Measurements from ENCODE around the gene RINT1.
"Not testable (repeated sequence)": the region's sequence is repeated elsewhere in the genome, so short reads cannot be mapped to it uniquely, and the experiment has no call there.

The RINT1 gene

GRCh38 chr7:105531792-105532671, at the start of gene RINT1:
RINT1 (plus strand) TSS chr7:105532201; CDS start chr7:105532316, 115 bp downstream.
- peak; percentile 94 for DNase-seq (ENCODE audit: low spot score)

DNA sequence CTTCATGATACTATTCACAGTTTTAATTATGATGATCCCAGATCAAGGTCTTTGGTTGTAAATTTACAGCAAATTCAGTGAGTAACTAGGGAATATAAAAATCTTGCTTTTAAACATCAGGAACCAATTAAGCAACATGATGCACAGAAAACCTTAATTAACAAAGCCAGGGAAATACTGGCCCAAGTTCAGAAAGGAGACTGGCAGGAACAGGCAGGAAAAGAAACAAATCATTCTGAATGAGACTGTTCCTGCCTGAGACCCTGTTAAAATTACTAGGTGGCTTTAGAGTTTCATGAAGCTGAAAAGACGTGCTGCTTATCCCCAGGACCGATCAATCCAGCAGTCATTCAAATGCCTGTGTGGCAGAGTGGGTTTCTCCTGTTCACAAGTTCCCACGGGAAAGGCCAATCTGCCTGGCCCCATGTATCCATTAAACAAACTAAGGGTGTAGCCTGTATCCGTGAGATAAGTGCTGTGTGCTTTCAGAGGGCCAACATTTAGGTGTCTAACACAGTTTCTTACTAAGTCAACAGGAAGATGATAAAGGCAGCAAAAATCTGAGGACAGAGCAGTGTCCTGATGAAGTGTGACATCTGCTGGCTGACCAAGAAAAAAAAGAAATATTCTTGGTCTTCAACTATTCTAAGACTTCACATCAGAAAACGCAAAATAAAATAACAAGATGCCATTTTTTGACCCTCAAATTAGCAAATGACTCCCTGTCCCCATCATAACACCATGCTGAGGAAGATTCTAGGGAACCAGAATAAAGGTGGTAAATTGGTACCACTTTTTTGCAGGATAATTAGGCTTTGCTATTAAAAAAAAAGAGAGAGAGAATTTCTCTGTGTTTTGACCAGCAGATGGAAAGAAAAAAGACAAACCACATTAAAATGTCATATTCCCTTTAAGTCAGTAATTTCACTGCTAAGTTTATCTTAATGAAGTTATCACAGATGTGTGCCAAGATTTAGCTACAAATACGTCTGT, 44.1 kb upstream of the RINT1 start:
- no peak for DNase-seq (ENCODE audit: low spot score)

DNA sequence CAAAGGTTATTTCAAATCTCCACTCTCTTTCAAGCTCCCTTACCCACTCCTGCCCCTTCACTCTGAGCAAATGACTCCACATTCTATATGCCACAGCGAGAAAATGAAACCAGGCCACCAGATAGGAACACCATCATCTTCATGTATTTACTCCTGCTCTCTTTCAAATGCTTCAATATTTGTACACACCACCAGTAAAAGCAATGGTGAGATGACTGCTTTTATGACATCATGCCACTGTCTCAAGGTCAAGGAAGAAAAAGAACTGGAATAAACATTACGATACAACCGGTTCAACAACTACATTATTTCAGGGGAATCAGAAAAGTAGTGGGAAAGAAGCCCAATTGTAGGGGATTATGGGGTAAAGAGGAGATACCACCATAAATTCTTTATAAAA, 42.6 kb upstream of the RINT1 start:
- no peak for DNase-seq (ENCODE audit: low spot score)

- DNase-seq (ENCODE audit: low spot score), result no peak
Observed at GRCh38 chr7:105493196-105493922, 38.6 kb upstream of the RINT1 start.

DNA sequence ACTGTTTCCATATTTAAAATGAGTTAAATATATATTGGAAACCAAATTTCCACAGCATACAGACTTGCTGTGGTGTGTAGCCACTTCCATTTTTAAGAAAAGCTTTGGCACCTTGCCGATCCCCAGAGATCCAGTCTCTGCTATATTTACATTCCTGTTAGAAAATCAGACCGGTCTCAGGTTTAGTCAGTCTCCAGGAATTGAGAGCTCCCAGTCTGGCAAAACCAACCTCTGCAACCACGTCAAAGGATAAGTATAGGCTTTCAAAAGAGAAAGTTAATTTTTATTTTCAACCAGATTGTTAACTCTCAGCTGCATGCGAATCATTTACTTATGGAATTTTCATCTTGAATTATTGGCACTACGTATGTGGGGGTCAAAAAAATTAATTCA, 38.1 kb upstream of the RINT1 start:
- DNase-seq (ENCODE audit: low spot score), result no peak

DNA sequence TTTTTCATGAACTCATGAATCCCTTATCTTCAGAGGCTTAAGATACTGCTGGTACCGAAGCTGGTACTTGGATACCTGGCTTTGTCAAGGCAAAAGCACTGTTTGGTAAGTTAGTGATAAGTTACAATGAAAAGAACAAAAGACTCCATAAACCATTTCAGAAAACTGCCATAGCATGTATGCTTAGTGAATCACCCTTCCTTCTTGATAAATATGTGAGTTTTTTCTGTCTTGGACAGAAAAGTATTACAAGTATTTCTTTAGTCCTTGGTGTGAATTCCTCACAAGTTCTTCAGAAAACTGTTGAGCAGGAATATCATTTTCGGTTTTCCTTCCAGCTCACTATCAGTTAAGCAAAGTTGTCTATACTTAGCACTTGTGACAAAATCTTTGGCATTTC, 35.5 kb upstream of the RINT1 start:
- no peak for DNase-seq (ENCODE audit: low spot score)

DNA sequence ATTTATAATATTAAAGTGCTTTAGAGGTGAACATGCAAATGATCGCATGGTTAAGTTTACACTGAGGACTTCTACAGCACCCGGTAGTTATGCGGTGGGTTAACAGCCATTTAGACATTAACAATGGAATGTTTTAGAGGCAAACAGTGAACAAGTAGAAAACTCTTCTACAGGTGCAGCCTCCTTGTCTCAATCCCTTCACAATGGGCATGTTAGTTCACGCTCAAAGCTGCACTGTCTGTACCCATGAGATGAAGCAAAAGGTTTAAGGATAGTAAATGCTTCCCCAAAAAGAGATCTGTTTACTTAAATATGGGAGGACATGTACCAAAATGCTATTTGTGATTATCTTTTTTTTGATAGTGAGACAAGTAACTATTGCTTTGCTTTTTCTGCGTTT, 35.0 kb upstream of the RINT1 start:
- no peak for DNase-seq (ENCODE audit: low spot score)

GRCh38 chr7:105502173-105502572, 29.8 kb upstream of the RINT1 start:
- no peak for DNase-seq (ENCODE audit: low spot score)

DNA sequence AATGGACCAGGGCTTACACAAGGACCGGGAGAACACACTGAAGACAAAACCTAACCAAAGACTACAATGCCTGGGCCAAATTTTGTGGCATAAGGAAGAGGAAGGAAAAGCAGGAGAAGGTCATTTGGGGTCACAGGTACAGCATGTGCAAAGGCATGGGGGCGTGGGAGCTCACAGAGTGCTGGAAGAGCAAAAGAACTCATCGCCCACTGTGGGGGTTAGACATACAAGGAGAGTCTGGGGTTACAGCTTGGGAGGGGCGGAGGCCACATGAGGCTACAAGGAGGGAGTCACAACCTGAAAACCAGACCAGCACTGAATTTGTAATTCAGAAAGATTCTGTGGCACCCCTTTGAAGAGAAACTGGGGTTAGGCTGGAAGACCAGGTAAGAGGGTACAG, 19.6 kb upstream of the RINT1 start:
- DNase-seq (ENCODE audit: low spot score), result no peak

- DNase-seq (ENCODE audit: low spot score), result no peak
Observed at GRCh38 chr7:105512926-105513526, 19.0 kb upstream of the RINT1 start.

DNA sequence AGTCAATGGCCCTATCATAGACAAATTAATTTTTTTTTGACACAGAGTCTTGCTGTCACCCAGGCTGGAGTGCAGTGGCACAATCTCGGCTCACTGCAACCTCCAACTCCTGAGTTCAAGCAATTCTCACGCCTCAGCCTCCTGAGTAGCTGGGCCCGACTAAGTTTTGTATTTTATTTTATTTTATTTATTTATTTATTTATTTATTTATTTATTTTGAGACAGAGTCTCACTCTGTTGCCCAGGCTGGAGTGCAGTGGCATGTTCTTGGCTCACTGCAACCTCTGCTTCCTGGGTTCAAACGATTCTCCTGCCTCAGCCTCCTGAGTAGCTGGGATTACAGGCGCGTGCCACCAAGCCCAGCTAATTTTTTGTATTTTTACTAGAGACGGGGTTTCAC, 16.4 kb upstream of the RINT1 start:
- DNase-seq (ENCODE audit: low spot score), result not testable (repeated sequence)

DNA sequence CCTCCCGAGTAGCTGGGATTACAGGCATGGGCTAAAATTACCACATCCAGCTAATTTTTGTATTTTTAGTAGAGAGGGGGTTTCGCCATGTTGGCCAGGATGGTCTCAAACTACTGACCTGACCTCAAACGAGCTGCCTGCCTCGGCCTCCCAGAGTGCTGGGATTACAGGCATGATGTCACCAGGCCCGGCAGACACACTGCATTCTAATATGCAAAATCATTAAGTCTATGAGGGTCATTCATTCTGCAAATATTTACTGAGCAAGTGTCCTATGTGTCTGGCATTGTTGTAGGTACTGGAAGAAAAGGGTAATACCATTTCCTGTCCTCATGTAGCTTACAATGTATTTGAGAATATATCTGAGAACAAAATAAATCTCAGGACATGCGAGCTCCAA, 12.6 kb upstream of the RINT1 start:
- no peak for DNase-seq (ENCODE audit: low spot score)

- not testable (repeated sequence) for DNase-seq (ENCODE audit: low spot score)
Observed at GRCh38 chr7:105520620-105521019, 11.4 kb upstream of the RINT1 start.

DNA sequence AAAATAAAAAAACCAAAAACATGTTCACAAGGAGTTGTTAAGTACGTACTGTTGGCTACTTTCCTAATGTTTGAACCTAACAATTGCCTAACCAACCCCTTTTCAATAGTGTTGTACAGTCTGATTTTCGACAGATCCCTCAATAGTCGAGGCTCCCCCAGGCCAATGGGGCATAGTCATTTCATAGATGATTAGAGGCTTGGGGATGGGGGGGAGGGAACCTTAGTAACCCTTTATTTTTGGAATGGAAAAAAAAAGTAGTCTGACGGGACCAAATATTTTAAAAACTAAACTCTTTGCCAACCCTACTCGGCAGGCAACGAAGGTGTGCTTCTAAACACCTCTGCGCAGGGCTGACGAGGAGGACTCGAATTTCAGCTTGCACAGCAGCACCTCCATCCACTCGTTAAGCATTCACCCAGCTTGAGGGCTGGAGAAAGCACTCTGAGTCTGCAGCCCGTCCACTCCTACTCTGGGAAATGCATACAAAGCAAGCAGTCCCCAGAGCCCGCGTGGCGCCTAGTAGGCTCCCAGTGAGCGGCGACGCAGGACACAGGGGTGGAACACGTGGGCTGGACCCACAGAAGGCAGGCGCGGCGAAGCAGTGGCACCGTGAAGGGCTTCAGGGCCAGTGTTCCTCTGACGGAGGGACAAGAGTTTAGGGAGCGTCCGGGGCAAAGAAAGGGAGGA, 10.8 kb upstream of the RINT1 start:
- DNase-seq (ENCODE audit: low spot score), result no peak

DNA sequence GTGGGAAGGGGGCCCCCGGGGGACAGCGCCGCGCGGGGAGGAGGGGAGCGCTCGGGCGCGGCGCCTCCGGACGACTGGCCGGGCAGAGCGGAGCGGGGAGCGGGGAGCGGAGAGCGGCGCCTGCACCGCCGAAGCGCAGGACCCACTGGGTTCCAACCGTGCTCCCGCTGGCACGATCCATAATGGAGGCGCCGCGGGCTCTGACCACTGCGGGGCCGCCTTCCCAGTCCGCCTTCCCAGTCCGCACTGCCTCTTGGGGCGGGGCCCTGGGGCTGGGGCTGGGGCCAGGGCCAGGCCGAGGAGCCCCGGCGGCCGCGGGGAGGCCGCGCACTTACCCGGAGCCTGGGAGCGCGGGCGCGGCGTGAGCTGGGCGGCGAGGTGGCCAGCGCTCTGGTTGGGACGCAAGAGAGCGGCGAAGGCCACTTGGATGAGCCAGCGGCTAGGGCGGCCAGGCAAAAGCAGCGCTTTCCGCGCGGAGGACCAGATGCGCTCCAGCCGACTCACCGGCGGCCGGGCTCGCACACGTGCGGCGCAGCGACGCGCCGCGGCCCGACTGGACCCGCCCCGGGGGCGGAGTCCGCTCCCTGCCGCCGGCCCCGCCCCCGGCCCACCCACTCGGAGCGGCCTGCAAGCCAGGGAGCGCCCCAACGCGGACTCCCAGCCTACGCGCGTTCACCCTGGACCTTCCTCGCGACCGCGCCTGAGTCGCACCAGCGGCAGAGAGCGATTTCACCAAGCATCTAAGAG, 10.1 kb upstream of the RINT1 start, which contains the start of gene PUS7:
PUS7 (minus strand) TSS at position 555 of the 747 bp plus-strand sequence. CDS start 13,759 bp downstream, outside the sequence.
- peak; percentile 93 for DNase-seq (ENCODE audit: low spot score)

DNA sequence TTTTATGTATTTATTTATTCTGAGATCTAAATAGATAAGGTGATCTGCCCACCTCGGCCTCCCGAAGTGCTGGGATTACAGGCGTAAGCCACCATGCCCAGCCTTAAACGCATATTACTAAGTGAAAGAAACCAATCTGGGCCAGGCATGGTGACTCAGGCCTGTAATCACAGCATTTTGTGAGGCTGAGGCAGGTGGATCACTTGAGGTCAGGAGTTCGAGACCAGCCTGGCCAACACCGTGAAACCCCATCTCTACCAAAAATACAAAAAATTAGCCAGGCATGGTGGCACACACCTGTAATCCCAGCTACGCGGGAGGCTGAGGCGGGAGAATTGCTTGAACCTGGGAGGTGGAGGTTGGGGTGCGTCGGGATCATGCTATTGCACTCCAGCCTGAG, 7.6 kb upstream of the RINT1 start:
- DNase-seq (ENCODE audit: low spot score), result not testable (repeated sequence)

GRCh38 chr7:105524840-105525239, 7.2 kb upstream of the RINT1 start:
- DNase-seq (ENCODE audit: low spot score), result no peak

DNA sequence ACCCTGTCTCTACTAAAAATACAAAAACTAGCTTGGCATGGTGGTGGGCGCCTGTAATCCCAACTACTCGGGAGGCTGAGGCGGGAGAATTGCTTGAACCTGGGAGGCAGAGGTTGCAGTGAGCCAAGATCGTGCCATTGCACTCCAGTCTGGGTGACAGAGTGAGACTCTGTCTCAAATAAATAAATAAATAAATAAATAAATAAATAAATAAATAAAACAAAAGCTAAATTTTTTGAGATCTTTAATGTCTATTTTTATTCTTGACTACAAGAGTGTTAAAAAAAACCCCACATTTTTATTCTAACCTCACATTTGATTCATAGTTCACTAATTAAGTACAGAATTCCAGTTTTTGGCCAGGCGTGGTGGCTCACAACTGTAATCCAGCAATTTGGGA, 4.3 kb upstream of the RINT1 start:
- DNase-seq (ENCODE audit: low spot score), result not testable (repeated sequence)

GRCh38 chr7:105530126-105530525, 1.9 kb upstream of the RINT1 start:
- DNase-seq (ENCODE audit: low spot score), result no peak

- no peak for DNase-seq (ENCODE audit: low spot score)
Observed at GRCh38 chr7:105530546-105530945, 1.5 kb upstream of the RINT1 start.
